SH-SY5Y (cell line): Measurements from ENCODE around the gene SUPT20HL1.

Source experiments
- GATA2 ChIP-seq: IDR thresholded peaks from 2 replicates; pipeline ENCODE4 v1.6.1; 2011; ENCODE audit warnings: mild to moderate bottlenecking, low read depth, low read length
- GATA3 ChIP-seq: IDR thresholded peaks from 2 replicates; pipeline ENCODE4 v1.6.1; 2011; ENCODE audit warnings: low read depth, mild to moderate bottlenecking, low read length, moderate library complexity

SUPT20HL1 gene

GRCh38 chrX:24380262-24381187, 20.1 kb downstream of the SUPT20HL1 start:
- TF ChIP-seq GATA3 (no peak), GATA2 (no peak)

- no peak for TF ChIP-seq GATA3
- TF ChIP-seq GATA2: no peak
Measured at GRCh38 chrX:24387724-24388123, 27.3 kb downstream of the SUPT20HL1 start.

GRCh38 chrX:24391389-24391788, 30.9 kb downstream of the SUPT20HL1 start:
- TF ChIP-seq GATA2: no peak
- TF ChIP-seq GATA3: no peak

GRCh38 chrX:24391843-24392242, 31.4 kb downstream of the SUPT20HL1 start:
- TF ChIP-seq GATA2 (no peak), GATA3 (no peak)

- TF ChIP-seq GATA2 (no peak), GATA3 (no peak)
Measured at GRCh38 chrX:24392709-24393108, 32.3 kb downstream of the SUPT20HL1 start.

- TF ChIP-seq GATA3 (no peak), GATA2 (no peak)
Measured at GRCh38 chrX:24395775-24396174, 35.3 kb downstream of the SUPT20HL1 start.

GRCh38 chrX:24396236-24396930, 35.9 kb downstream of the SUPT20HL1 start:
- TF ChIP-seq GATA3 (no peak), GATA2 (no peak)

GRCh38 chrX:24396931-24397279, 36.5 kb downstream of the SUPT20HL1 start:
- TF ChIP-seq GATA3 (no peak), GATA2 (no peak)

GRCh38 chrX:24398766-24399165, 38.3 kb downstream of the SUPT20HL1 start:
- TF ChIP-seq GATA3 (no peak), GATA2 (no peak)

GRCh38 chrX:24399550-24399949, 39.1 kb downstream of the SUPT20HL1 start:
- TF ChIP-seq GATA2 (no peak), GATA3 (no peak)

- TF ChIP-seq GATA2 (peak; percentile 37; the same call in 1 of the 2 replicates), GATA3 (no peak; the same call in 1 of the 2 replicates)
Measured at GRCh38 chrX:24405959-24406358, 45.5 kb downstream of the SUPT20HL1 start.
